ENCODE measurements around the gene WWC2.
"Not testable (repeated sequence)": the region's sequence is repeated elsewhere in the genome, so short reads cannot be mapped to it uniquely, and the experiment has no call there.

The WWC2 gene

GRCh38 chr4:183191630-183192029 is 92.6 kb downstream of the WWC2 start:
- Histone ChIP-seq H3K36me3 (ENCODE audit: insufficient read depth, insufficient read length, low read length) (peaks cover 14% of the 10 kb centered on the region), H3K4me1 (ENCODE audit: insufficient read depth, insufficient read length) (peaks cover under 1% of the 10 kb centered on the region), H3K27me3 (ENCODE audit: insufficient read depth, insufficient read length) (no peaks in the 10 kb centered on the region), H3K9ac (ENCODE audit: insufficient read length, low read depth) (no peak overlapping the region), H3K4me3 (ENCODE audit: insufficient read length, low read depth) (no peak overlapping the region), H3K9me3 (ENCODE audit: insufficient read depth, low read length) (no peaks in the 10 kb centered on the region)
- no peak for DNase-seq (ENCODE audit: low read depth, low spot score)
- TF ChIP-seq SUZ12 (IDR thresholded peaks at IDR 0.05; ENCODE audit: extremely low read depth, insufficient read depth, insufficient read length): no peak
- TF ChIP-seq ZNF274 (IDR thresholded peaks at IDR 0.05; ENCODE audit: low read depth, low read length): no peak
- no peak for TF ChIP-seq YY1 (IDR thresholded peaks at IDR 0.05; ENCODE audit: insufficient read depth, insufficient read length)

GRCh38 chr4:183192571-183192970 is 93.5 kb downstream of the WWC2 start:
- Histone ChIP-seq H3K4me3 (ENCODE audit: insufficient read length, low read depth) (no peak overlapping the region), H3K36me3 (ENCODE audit: insufficient read depth, insufficient read length, low read length) (peaks cover 16% of the 10 kb centered on the region), H3K4me1 (ENCODE audit: insufficient read depth, insufficient read length) (no peaks in the 10 kb centered on the region), H3K9me3 (ENCODE audit: insufficient read depth, low read length) (no peaks in the 10 kb centered on the region), H3K27me3 (ENCODE audit: insufficient read depth, insufficient read length) (no peaks in the 10 kb centered on the region), H3K9ac (ENCODE audit: insufficient read length, low read depth) (no peak overlapping the region)
- no peak for TF ChIP-seq YY1 (IDR thresholded peaks at IDR 0.05; ENCODE audit: insufficient read depth, insufficient read length)
- TF ChIP-seq ZNF274 (IDR thresholded peaks at IDR 0.05; ENCODE audit: low read depth, low read length): no peak
- TF ChIP-seq SUZ12 (IDR thresholded peaks at IDR 0.05; ENCODE audit: extremely low read depth, insufficient read depth, insufficient read length): no peak
- no peak for DNase-seq (ENCODE audit: low read depth, low spot score)

GRCh38 chr4:183193730-183194338 is 94.8 kb downstream of the WWC2 start:
- H3K9ac ChIP-seq (ENCODE audit: insufficient read length, low read depth); H3K4me3 ChIP-seq (ENCODE audit: insufficient read length, low read depth); H3K27me3 ChIP-seq (ENCODE audit: insufficient read depth, insufficient read length); DNase-seq (ENCODE audit: low read depth, low spot score); H3K9me3 ChIP-seq (ENCODE audit: insufficient read depth, low read length); H3K4me1 ChIP-seq (ENCODE audit: insufficient read depth, insufficient read length): not testable (repeated sequence)
- peaks cover 16% of the 10 kb centered on the region for H3K36me3 ChIP-seq (ENCODE audit: insufficient read depth, insufficient read length, low read length)

GRCh38 chr4:183195534-183195933 is 96.5 kb downstream of the WWC2 start:
- Histone ChIP-seq H3K27me3 (ENCODE audit: insufficient read depth, insufficient read length) (no peaks in the 10 kb centered on the region), H3K9me3 (ENCODE audit: insufficient read depth, low read length) (no peaks in the 10 kb centered on the region), H3K9ac (ENCODE audit: insufficient read length, low read depth) (no peak overlapping the region), H3K4me1 (ENCODE audit: insufficient read depth, insufficient read length) (no peaks in the 10 kb centered on the region), H3K36me3 (ENCODE audit: insufficient read depth, insufficient read length, low read length) (peaks cover 16% of the 10 kb centered on the region), H3K4me3 (ENCODE audit: insufficient read length, low read depth) (no peak overlapping the region)
- DNase-seq (ENCODE audit: low read depth, low spot score): no peak
- TF ChIP-seq ZNF274 (IDR thresholded peaks at IDR 0.05; ENCODE audit: low read depth, low read length) (no peak), SUZ12 (IDR thresholded peaks at IDR 0.05; ENCODE audit: extremely low read depth, insufficient read depth, insufficient read length) (no peak), YY1 (IDR thresholded peaks at IDR 0.05; ENCODE audit: insufficient read depth, insufficient read length) (no peak)

DNA sequence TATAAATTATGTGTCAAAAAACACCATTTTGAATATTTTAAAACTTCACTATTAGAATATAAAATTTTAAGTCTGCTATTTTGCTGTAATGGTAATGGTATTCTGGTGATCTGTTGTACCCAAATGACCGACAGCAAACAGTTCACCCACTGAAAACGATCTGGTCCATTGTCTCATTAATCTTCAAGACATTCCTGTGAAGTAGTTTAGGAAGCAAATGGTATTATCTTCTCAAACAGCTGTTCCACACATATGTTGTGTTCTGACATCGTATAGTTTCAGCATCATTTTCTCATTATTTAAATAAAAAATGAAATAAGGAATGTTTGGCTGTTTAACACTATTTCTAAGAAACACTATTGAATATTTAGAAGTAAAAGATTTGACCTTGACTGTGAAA is 98.1 kb downstream of the WWC2 start:
- TF ChIP-seq ZNF274 (IDR thresholded peaks at IDR 0.05; ENCODE audit: low read depth, low read length): no peak
- no peak for TF ChIP-seq YY1 (IDR thresholded peaks at IDR 0.05; ENCODE audit: insufficient read depth, insufficient read length)
- no peak for TF ChIP-seq SUZ12 (IDR thresholded peaks at IDR 0.05; ENCODE audit: extremely low read depth, insufficient read depth, insufficient read length)
- Histone ChIP-seq H3K4me3 (ENCODE audit: insufficient read length, low read depth) (no peak overlapping the region), H3K36me3 (ENCODE audit: insufficient read depth, insufficient read length, low read length) (peaks cover 16% of the 10 kb centered on the region), H3K9me3 (ENCODE audit: insufficient read depth, low read length) (no peaks in the 10 kb centered on the region), H3K4me1 (ENCODE audit: insufficient read depth, insufficient read length) (no peaks in the 10 kb centered on the region), H3K27me3 (ENCODE audit: insufficient read depth, insufficient read length) (no peaks in the 10 kb centered on the region), H3K9ac (ENCODE audit: insufficient read length, low read depth) (no peak overlapping the region)
- DNase-seq (ENCODE audit: low read depth, low spot score): no peak

DNA sequence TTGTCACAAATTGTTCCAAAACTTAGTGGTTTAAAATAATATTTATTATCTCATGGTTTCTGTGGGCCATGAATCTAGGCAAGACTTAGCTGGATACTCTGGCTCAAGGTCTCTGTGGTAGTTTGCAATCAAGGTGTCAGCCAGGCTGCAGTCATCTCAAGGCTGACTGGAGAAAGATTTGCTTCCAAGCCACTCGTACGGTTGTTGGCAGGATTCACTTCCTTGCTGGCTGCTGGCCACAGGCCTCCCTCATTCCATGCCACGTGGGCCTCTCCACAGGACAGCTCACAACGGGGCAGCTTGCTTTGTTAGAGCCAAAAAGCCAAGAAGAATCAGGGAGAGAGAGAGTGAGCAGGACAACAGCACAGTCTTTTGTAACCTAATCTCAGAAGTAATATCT is 101.4 kb downstream of the WWC2 start:
- Histone ChIP-seq H3K9me3 (ENCODE audit: insufficient read depth, low read length) (no peaks in the 10 kb centered on the region), H3K4me1 (ENCODE audit: insufficient read depth, insufficient read length) (no peaks in the 10 kb centered on the region), H3K36me3 (ENCODE audit: insufficient read depth, insufficient read length, low read length) (peaks cover 13% of the 10 kb centered on the region), H3K4me3 (ENCODE audit: insufficient read length, low read depth) (no peak overlapping the region), H3K9ac (ENCODE audit: insufficient read length, low read depth) (no peak overlapping the region), H3K27me3 (ENCODE audit: insufficient read depth, insufficient read length) (no peaks in the 10 kb centered on the region)
- no peak for DNase-seq (ENCODE audit: low read depth, low spot score)
- TF ChIP-seq ZNF274 (IDR thresholded peaks at IDR 0.05; ENCODE audit: low read depth, low read length): no peak
- TF ChIP-seq YY1 (IDR thresholded peaks at IDR 0.05; ENCODE audit: insufficient read depth, insufficient read length): no peak
- no peak for TF ChIP-seq SUZ12 (IDR thresholded peaks at IDR 0.05; ENCODE audit: extremely low read depth, insufficient read depth, insufficient read length)

GRCh38 chr4:183201331-183201730 is 102.3 kb downstream of the WWC2 start:
- Histone ChIP-seq H3K9ac (ENCODE audit: insufficient read length, low read depth) (no peak overlapping the region), H3K27me3 (ENCODE audit: insufficient read depth, insufficient read length) (no peaks in the 10 kb centered on the region), H3K4me3 (ENCODE audit: insufficient read length, low read depth) (no peak overlapping the region), H3K9me3 (ENCODE audit: insufficient read depth, low read length) (no peaks in the 10 kb centered on the region), H3K4me1 (ENCODE audit: insufficient read depth, insufficient read length) (no peaks in the 10 kb centered on the region), H3K36me3 (ENCODE audit: insufficient read depth, insufficient read length, low read length) (peaks cover 5% of the 10 kb centered on the region)
- DNase-seq (ENCODE audit: low read depth, low spot score): no peak
- TF ChIP-seq SUZ12 (IDR thresholded peaks at IDR 0.05; ENCODE audit: extremely low read depth, insufficient read depth, insufficient read length): no peak
- no peak for TF ChIP-seq YY1 (IDR thresholded peaks at IDR 0.05; ENCODE audit: insufficient read depth, insufficient read length)
- no peak for TF ChIP-seq ZNF274 (IDR thresholded peaks at IDR 0.05; ENCODE audit: low read depth, low read length)
